Measurements from ENCODE around the gene BTBD10. TPM values are rescaled to one million over a fixed set of nuclear protein-coding genes. Genes with fewer than 3 reads are reported as not detected.

The BTBD10 gene
- total RNA-seq (2014; rRNA removed), result 42.2 and 42.6 TPM in 2 replicates
- 18.3 TPM for polyA plus RNA-seq (2012)

GRCh38 chr11:13462901-13463778, at the start of gene BTBD10:
BTBD10 (minus strand) TSS chr11:13463222; CDS start chr11:13445124, 18,098 bp downstream.
- DNase-seq (ENCODE audit: low read depth), result peak; percentile 92

- DNase-seq (ENCODE audit: low read depth), result no peak
Measured at GRCh38 chr11:13503393-13503792, 40.4 kb upstream of the BTBD10 start.

- no peak for DNase-seq (ENCODE audit: low read depth)
Measured at GRCh38 chr11:13502492-13502891, 39.5 kb upstream of the BTBD10 start.

GRCh38 chr11:13495929-13496328, 32.9 kb upstream of the BTBD10 start, which contains the start of gene PTH:
PTH (minus strand) TSS chr11:13495997; CDS start chr11:13492855, 3,142 bp downstream.
- DNase-seq (ENCODE audit: low read depth), result no peak

- DNase-seq (ENCODE audit: low read depth), result no peak
Measured at GRCh38 chr11:13494051-13494450, 31.0 kb upstream of the BTBD10 start.

- peak; percentile 31 for DNase-seq (ENCODE audit: low read depth)
Measured at GRCh38 chr11:13487661-13488030, 24.6 kb upstream of the BTBD10 start.

GRCh38 chr11:13486926-13487660, 24.1 kb upstream of the BTBD10 start:
- DNase-seq (ENCODE audit: low read depth), result peak; percentile 35

GRCh38 chr11:13480198-13480597, 17.2 kb upstream of the BTBD10 start:
- no peak for DNase-seq (ENCODE audit: low read depth)

- DNase-seq (ENCODE audit: low read depth), result no peak
Measured at GRCh38 chr11:13479688-13480087, 16.7 kb upstream of the BTBD10 start.

- DNase-seq (ENCODE audit: low read depth), result no peak
Measured at GRCh38 chr11:13475091-13475490, 12.1 kb upstream of the BTBD10 start.

- DNase-seq (ENCODE audit: low read depth), result no peak
Measured at GRCh38 chr11:13473013-13473722, 10.1 kb upstream of the BTBD10 start.

GRCh38 chr11:13468750-13469149, 5.7 kb upstream of the BTBD10 start:
- DNase-seq (ENCODE audit: low read depth), result no peak

- DNase-seq (ENCODE audit: low read depth), result peak; percentile 49
Measured at GRCh38 chr11:13465909-13466371, 2.9 kb upstream of the BTBD10 start.

- no peak for DNase-seq (ENCODE audit: low read depth)
Measured at GRCh38 chr11:13463779-13464290, 813 bp upstream of the BTBD10 start.

GRCh38 chr11:13462311-13462900, 616 bp downstream of the BTBD10 start:
- peak; percentile 34 for DNase-seq (ENCODE audit: low read depth)

- DNase-seq (ENCODE audit: low read depth), result no peak
Measured at GRCh38 chr11:13461291-13461690, 1.7 kb downstream of the BTBD10 start.

- no peak for DNase-seq (ENCODE audit: low read depth)
Measured at GRCh38 chr11:13450832-13451397, 12.1 kb downstream of the BTBD10 start.

GRCh38 chr11:13449522-13449921, 13.5 kb downstream of the BTBD10 start:
- DNase-seq (ENCODE audit: low read depth), result no peak

GRCh38 chr11:13448876-13449275, 14.1 kb downstream of the BTBD10 start:
- no peak for DNase-seq (ENCODE audit: low read depth)

- peak; percentile 11 for DNase-seq (ENCODE audit: low read depth)
Measured at GRCh38 chr11:13446444-13446843, 16.6 kb downstream of the BTBD10 start.

GRCh38 chr11:13445588-13445987, 17.4 kb downstream of the BTBD10 start:
- no peak for DNase-seq (ENCODE audit: low read depth)
